Suprapubic skin (tissue), 4 donors: ENCODE data around the gene GAS6. TPM values are rescaled to one million over a fixed set of nuclear protein-coding genes. Genes with fewer than 3 reads are reported as not detected.

Experiments used
- DNase-seq, 2 donors: peaks; one replicate each; pipeline ENCODE4 v3.0.0-alpha.2; 2019; ENCODE audit warnings: low spot score in 2 of 2
- H3K27ac ChIP-seq: fragments of 200-600 bp; sonication (generic); one replicate; pipeline ENCODE4 v1.5.1; 2019
- H3K27me3 ChIP-seq: fragments of 200-600 bp; sonication (generic); one replicate; pipeline ENCODE4 v1.5.1; 2019
- H3K36me3 ChIP-seq: fragments of 200-600 bp; sonication (generic); one replicate; pipeline ENCODE4 v1.5.1; 2019
- H3K4me1 ChIP-seq: fragments of 200-600 bp; sonication (generic); one replicate; pipeline ENCODE4 v1.5.1; 2019
- H3K4me3 ChIP-seq: fragments of 200-600 bp; sonication (generic); one replicate; pipeline ENCODE4 v1.5.1; 2019; ENCODE audit warnings: mild to moderate bottlenecking
- H3K9me3 ChIP-seq: fragments of 200-600 bp; sonication (generic); one replicate; pipeline ENCODE4 v1.5.1; 2019
- CTCF ChIP-seq, 2 donors: fragments of 200-600 bp in 1 of 2; fragments of 450-650 bp in 1 of 2; sonication (generic) in 1 of 2; IDR thresholded peaks; one replicate each; pipeline ENCODE4 v1.5.1; 2016 to 2019; ENCODE audit warnings: antibody characterized with exemption in 2 of 2, mild to moderate bottlenecking in 1 of 2, moderate library complexity in 1 of 2
- EP300 ChIP-seq: sonication (generic); formaldehyde crosslinking; IDR thresholded peaks from one replicate; pipeline ENCODE4 v1.6.1; 2017; ENCODE audit warnings: antibody characterized with exemption
- POLR2A ChIP-seq, 2 donors: fragments of 450-650 bp; IDR thresholded peaks; one replicate each; pipeline ENCODE4 v1.6.1; 2017; ENCODE audit warnings: antibody characterized with exemption in 2 of 2, mild to moderate bottlenecking in 2 of 2, moderate library complexity in 2 of 2
- POLR2AphosphoS5 ChIP-seq, 3 donors: sonication (generic); formaldehyde crosslinking; IDR thresholded peaks; one replicate each; pipeline ENCODE4 v1.6.1; 2017; ENCODE audit warnings: antibody characterized with exemption in 3 of 3
- whole genome bisulfite sequencing: methylation state at CpG from one replicate; pipeline ENCODE4 v1.1.5; 2018; 5-methylcytosine and 5-hydroxymethylcytosine counted together
- total RNA-seq, 4 donors: library from RNA; depleted of rRNA; stranded (reverse); fragments of >200 nt; gene quantifications; one replicate each; pipeline ENCODE4 v1.1.0, GENCODE V29; 2016

GAS6 gene
- total RNA-seq, 4 donors from 2014 or later, result 175 to 286 (median 224) TPM

- Histone ChIP-seq H3K27me3 (no peaks in the 10 kb centered on the region), H3K4me3 (no peak overlapping the region), H3K4me1 (peaks cover 80% of the 10 kb centered on the region), H3K36me3 (no peaks in the 10 kb centered on the region), H3K9me3 (no peaks in the 10 kb centered on the region), H3K27ac (peak overlapping the region; percentile 44)
- 72% methylated on average over 9 of the region's 9 CpGs for WGBS
- no peak for TF ChIP-seq POLR2AphosphoS5 (IDR thresholded peaks at IDR 0.05)
- peak; percentile 61 to 72 for DNase-seq
Measured at GRCh38 chr13:113856716-113857065, 7.2 kb downstream of the GAS6 start.

GRCh38 chr13:113855931-113856715 lies 7.8 kb downstream of the GAS6 start:
- Histone ChIP-seq H3K9me3 (no peaks in the 10 kb centered on the region), H3K27ac (peak overlapping the region; percentile 44), H3K4me1 (peaks cover 74% of the 10 kb centered on the region), H3K36me3 (no peaks in the 10 kb centered on the region), H3K4me3 (no peak overlapping the region), H3K27me3 (no peaks in the 10 kb centered on the region)
- peak; percentile 52 to 78 for DNase-seq
- 73% methylated on average over 18 of the region's 25 CpGs for WGBS
- TF ChIP-seq EP300 (no peak), POLR2A (IDR thresholded peaks at IDR 0.05) (no peak), CTCF (IDR thresholded peaks at IDR 0.05) (no peak), POLR2AphosphoS5 (IDR thresholded peaks at IDR 0.05) (no peak)

DNA sequence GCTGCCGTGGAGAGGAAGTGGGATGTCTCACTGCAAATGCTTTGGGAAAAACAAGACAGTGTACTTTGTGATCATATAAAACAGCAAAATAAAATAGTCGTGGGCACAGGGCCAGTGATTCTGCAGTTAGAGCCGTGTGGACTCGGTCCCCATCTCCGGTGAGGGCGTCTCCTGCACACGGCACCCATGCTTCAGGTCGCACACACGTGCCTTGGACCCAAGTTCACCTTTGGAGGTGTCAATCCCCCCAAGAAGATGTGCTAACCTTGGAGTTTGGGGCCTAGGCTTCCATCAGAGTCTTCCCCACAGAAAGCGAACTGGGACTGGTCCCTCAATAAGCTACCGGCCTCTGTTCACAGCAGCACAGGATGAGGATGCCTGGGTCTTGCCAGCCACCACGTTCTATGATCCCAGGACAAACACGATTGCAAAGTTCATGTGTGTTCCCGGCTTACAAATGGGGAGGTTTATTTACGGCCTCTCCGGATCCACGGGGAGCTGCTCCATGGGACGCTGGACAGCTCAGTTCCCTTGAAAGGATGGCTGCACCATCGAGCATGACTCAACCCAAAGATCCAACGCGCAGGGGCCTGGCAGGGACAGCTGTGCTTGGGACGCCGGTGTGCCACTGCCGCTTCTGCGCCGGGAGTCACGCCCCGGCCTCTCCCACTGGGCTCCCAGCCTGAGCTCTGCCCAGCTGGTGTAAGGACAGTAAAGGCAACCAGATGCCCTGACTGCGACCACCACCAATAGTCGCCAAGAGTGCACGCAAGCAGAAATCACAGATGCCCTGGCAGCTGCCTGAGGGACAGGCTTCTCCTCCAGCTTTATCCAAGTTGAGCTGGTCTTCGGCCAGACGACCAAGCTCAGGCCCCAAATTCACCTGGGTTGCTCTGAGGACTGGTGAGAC lies 8.6 kb downstream of the GAS6 start:
- Histone ChIP-seq H3K4me1 (peaks cover 67% of the 10 kb centered on the region), H3K36me3 (no peaks in the 10 kb centered on the region), H3K27ac (peak overlapping the region; percentile 26), H3K9me3 (no peaks in the 10 kb centered on the region), H3K27me3 (no peaks in the 10 kb centered on the region), H3K4me3 (no peak overlapping the region)
- TF ChIP-seq EP300 (no peak), POLR2AphosphoS5 (IDR thresholded peaks at IDR 0.05) (no peak), CTCF (IDR thresholded peaks at IDR 0.05) (no peak), POLR2A (IDR thresholded peaks at IDR 0.05) (no peak)
- peak; percentile 64 to 80 for DNase-seq
- WGBS, result 45% methylated on average over 26 of the region's 33 CpGs

DNA sequence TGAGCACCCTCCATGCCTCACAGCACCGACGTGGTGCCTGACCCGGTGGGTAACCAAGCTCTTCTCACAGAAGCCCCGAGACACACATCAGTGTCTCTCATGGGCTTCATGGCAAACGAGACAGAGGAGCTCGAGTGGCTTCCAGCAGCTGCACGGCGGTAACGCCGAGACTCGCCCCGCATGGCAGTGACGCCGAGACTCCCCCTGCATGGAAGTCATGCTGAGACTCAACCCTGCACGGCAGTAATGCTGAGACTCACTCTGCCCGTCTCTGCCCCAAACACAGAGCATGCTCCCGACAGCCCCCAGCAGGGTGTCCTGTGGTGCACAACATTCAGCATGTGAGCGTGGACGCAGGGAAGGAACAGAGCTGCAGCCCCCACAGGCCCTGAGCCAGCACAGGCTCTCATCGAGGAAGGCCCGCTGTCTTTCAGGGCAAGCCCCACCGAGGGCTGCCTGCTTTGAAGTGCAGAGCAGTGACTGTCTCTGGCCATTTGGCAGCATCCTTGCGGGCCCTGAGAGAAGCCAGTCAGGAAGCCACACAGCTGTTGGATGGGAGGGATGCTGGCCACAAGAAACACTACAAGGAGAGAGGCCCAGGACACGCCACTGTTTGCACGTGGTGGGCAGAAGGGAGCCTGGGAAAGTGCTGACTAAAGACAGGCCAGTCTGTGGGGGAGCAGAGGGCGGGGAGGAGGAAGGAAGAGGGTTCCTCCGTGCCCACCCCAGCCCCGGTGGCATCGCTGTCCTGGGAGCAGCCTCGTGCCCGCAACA lies 9.5 kb downstream of the GAS6 start:
- TF ChIP-seq POLR2A (IDR thresholded peaks at IDR 0.05), result no peak
- no peak for TF ChIP-seq POLR2AphosphoS5 (IDR thresholded peaks at IDR 0.05)
- no peak for TF ChIP-seq CTCF (IDR thresholded peaks at IDR 0.05)
- TF ChIP-seq EP300, result no peak
- H3K27ac ChIP-seq, result peak overlapping the region; percentile 26

GRCh38 chr13:113853518-113854237 lies 10.2 kb downstream of the GAS6 start:
- peak in 1 of 2 donors; percentile 60 for DNase-seq
- Histone ChIP-seq H3K36me3 (no peaks in the 10 kb centered on the region), H3K4me3 (no peak overlapping the region), H3K27me3 (no peaks in the 10 kb centered on the region), H3K27ac (no peak overlapping the region), H3K9me3 (no peaks in the 10 kb centered on the region), H3K4me1 (peaks cover 77% of the 10 kb centered on the region)
- TF ChIP-seq POLR2AphosphoS5 (IDR thresholded peaks at IDR 0.05) (no peak), CTCF (IDR thresholded peaks at IDR 0.05) (no peak), EP300 (no peak), POLR2A (IDR thresholded peaks at IDR 0.05) (no peak)
- WGBS, result 44% methylated on average over 8 of the region's 11 CpGs

More for the DNA sequence above, 9.5 kb downstream of the GAS6 start:
- no peaks in the 10 kb centered on the region for H3K27me3 ChIP-seq
- no peak overlapping the region for H3K4me3 ChIP-seq
- H3K9me3 ChIP-seq, result no peaks in the 10 kb centered on the region
- WGBS, result 37% methylated on average over 10 of the region's 31 CpGs
- H3K4me1 ChIP-seq, result peaks cover 69% of the 10 kb centered on the region
- H3K36me3 ChIP-seq, result no peaks in the 10 kb centered on the region
- DNase-seq, result peak; percentile 62 to 81
